GM12878 (cell line): ENCODE data around the gene KRTAP22-1. TPM values are rescaled to one million over a fixed set of nuclear protein-coding genes. Genes with fewer than 3 reads are reported as not detected.

ENCODE experiments used
- ATAC-seq: fragments of 200-7000 bp; cut with Tn5 transposase; 3 replicates; pipeline ENCODE4 v1.9.1; 2020; ENCODE audit warnings: mild to moderate bottlenecking, moderate library complexity
- BruUV-seq: library from RNA; stranded (reverse); fragments of 400-500 nt; replicated peaks from 2 replicates; lab custom pipeline; 2021; lab: Mats Ljungman, UMichigan
- CTCF ChIA-PET: fragments of 300-600 bp; sonication (Branson Sonifier 250); formaldehyde crosslinking; extraction: SDS; loops from one replicate; lab custom pipeline; 2021; ENCODE audit warnings: inconsistent platforms; lab: Yijun Ruan, JAX
- POLR2A ChIA-PET: fragments of 350-600 bp; formaldehyde crosslinking; extraction: SDS; loops from one replicate; lab custom pipeline; 2021; ENCODE audit warnings: inconsistent platforms; lab: Charles Lee
- RAD21 ChIA-PET: fragments of 300-600 bp; sonication (Branson Sonifier 250); formaldehyde crosslinking; loops from one replicate; lab custom pipeline; 2023; ENCODE audit warnings: antibody characterized with exemption; ENCODE audit not compliant: unreplicated experiment; lab: Charles Lee
- SMC1A ChIA-PET: fragments of 300-600 bp; sonication (Branson Sonifier 250); formaldehyde crosslinking; loops from one replicate; lab custom pipeline; 2023; ENCODE audit not compliant: unreplicated experiment, uncharacterized antibody; lab: Charles Lee
- DNase-seq: peaks from one replicate; pipeline ENCODE4 v3.0.0-alpha.2; 2011; ENCODE audit warnings: low read depth, low spot score
- FAIRE-seq: peaks from 3 replicates; lab custom pipeline; 2011; peaks lifted over from hg19 to GRCh38; lab: Jason Lieb, UNC
- H2AFZ ChIP-seq: 2 replicates; pipeline ENCODE4 v1.6.0; 2011; ENCODE audit warnings: low read depth, low read length, control low read depth; ENCODE audit not compliant: control insufficient read depth
- H3K27ac ChIP-seq: 2 replicates; pipeline ENCODE4 v1.5.1; 2011; ENCODE audit warnings: control low read depth; ENCODE audit not compliant: control insufficient read depth, insufficient read depth
- H3K27me3 ChIP-seq, 2 experiments: replicated peaks in 1 of 2; 2 replicates each; pipeline versions ENCODE4 v1.6.0 to v1.6.1; 2011; ENCODE audit warnings: low read length in 1 of 2; ENCODE audit not compliant: control insufficient read depth in 2 of 2, insufficient read depth in 2 of 2
- H3K36me3 ChIP-seq, 2 experiments: 2 replicates each; pipeline ENCODE4 v1.5.1; 2011; ENCODE audit warnings: low read length in 1 of 2; ENCODE audit not compliant: control insufficient read depth in 2 of 2, insufficient read depth in 2 of 2
- H3K4me1 ChIP-seq: 2 replicates; pipeline ENCODE4 v1.6.1; 2011; ENCODE audit warnings: mild to moderate bottlenecking, low read length, moderate library complexity, mixed read lengths; ENCODE audit not compliant: control insufficient read depth, insufficient read depth
- H3K4me2 ChIP-seq: 2 replicates; pipeline ENCODE4 v1.6.0; 2011; ENCODE audit warnings: control low read depth; ENCODE audit not compliant: control insufficient read depth, insufficient read depth
- H3K4me3 ChIP-seq: fragments of 200-600 bp; sonication (generic); 2 replicates; pipeline ENCODE4 v1.5.1; 2016
- H3K79me2 ChIP-seq: 2 replicates; pipeline ENCODE4 v1.6.0; 2011; ENCODE audit warnings: low read length; ENCODE audit not compliant: control insufficient read depth, insufficient read depth
- H3K9ac ChIP-seq: 2 replicates; pipeline ENCODE4 v1.8.0; 2011; ENCODE audit warnings: low read length, control low read depth, mixed read lengths; ENCODE audit not compliant: control insufficient read depth, insufficient read depth
- H3K9me3 ChIP-seq: replicated peaks from 3 replicates; pipeline ENCODE4 v1.5.1; 2011; ENCODE audit warnings: mild to moderate bottlenecking, low read length; ENCODE audit not compliant: control insufficient read depth, insufficient read depth
- H4K20me1 ChIP-seq: 2 replicates; pipeline ENCODE4 v1.6.0; 2011; ENCODE audit not compliant: control insufficient read depth, insufficient read depth
- EED ChIP-seq: sonication (generic); IDR thresholded peaks from 2 replicates; pipeline ENCODE4 v1.6.1; 2016; ENCODE audit warnings: antibody characterized with exemption, low read depth
- JUNB ChIP-seq: IDR thresholded peaks from 2 replicates; pipeline ENCODE4 v1.6.1; 2016; ENCODE audit warnings: antibody characterized with exemption, mild to moderate bottlenecking
- NFXL1 ChIP-seq: fragments of 450-650 bp; IDR thresholded peaks from 2 replicates; pipeline ENCODE4 v1.6.1; 2017; ENCODE audit warnings: antibody characterized with exemption, mild to moderate bottlenecking, borderline replicate concordance
- SMAD1 ChIP-seq: fragments of 450-650 bp; IDR thresholded peaks from 2 replicates; pipeline ENCODE4 v1.6.1; 2018; ENCODE audit warnings: mild to moderate bottlenecking, low read depth; ENCODE audit not compliant: partially characterized antibody
- SMARCA5 ChIP-seq: fragments of 450-650 bp; IDR thresholded peaks from 2 replicates; pipeline ENCODE4 v1.6.1; 2017; ENCODE audit warnings: mild to moderate bottlenecking
- ZNF592 ChIP-seq: fragments of 450-650 bp; IDR thresholded peaks from 2 replicates; pipeline ENCODE4 v1.6.1; 2017; ENCODE audit warnings: mild to moderate bottlenecking, moderate library complexity
- WGBS: methylation state at CpG from one replicate; pipeline ENCODE4 v1.1.6; 2016; ENCODE audit warnings: low lambda C conversion rate; ENCODE audit not compliant: insufficient replicate concordance, insufficient coverage; ENCODE audit errors: missing lambda C conversion rate; 5-methylcytosine and 5-hydroxymethylcytosine counted together
- in situ Hi-C: fragments of 300-500 bp; cut with MboI; formaldehyde crosslinking; loops from 9 replicates; pipeline ENCODE4 v1.14.3; 2018; ENCODE audit warnings: mixed read lengths
- intact Hi-C: fragments of 100-400 bp; cut with micrococcal nuclease; formaldehyde crosslinking; loops from one replicate; pipeline ENCODE4 v1.14.2; 2022; ENCODE audit not compliant: unreplicated experiment
- polyA plus RNA-seq, 11 experiments: library from polyadenylated mRNA; depleted of rRNA in 4 of 11; unstranded in 6 of 11; stranded (reverse) in 5 of 11; fragments of >200 nt; fragmentation: Nextera tagmentation in 4 of 11; fragmentation: Illumina TruSeq in 1 of 11; extraction: Ambion mirVana in 4 of 11; extraction: Trizol in 1 of 11; gene quantifications; 1 replicate in 1 of 11; 2 replicates in 10 of 11; pipeline versions ENCODE4 v1.2.1 to v1.2.3, GENCODE V29; 2011 to 2016; ENCODE audit warnings: inconsistent platforms in 2 of 11, missing spikeins in 2 of 11, low read depth in 1 of 11
- small RNA-seq: library from RNA; depleted of rRNA; stranded (forward); fragments of <200 nt; gene quantifications from one replicate; pipeline ENCODE3, GENCODE V24; 2014
- total RNA-seq, 4 experiments: library from RNA; depleted of rRNA in 3 of 4; stranded (reverse); fragments of >200 nt in 3 of 4; fragmentation: Illumina TruSeq in 1 of 4; extraction: Trizol in 1 of 4; gene quantifications; 2 replicates each; pipeline versions ENCODE4 v1.2.1 to v1.2.3, GENCODE V29; 2013 to 2021

KRTAP22-1 gene
- total and polyA plus RNA-seq, 10 of the 15 experiments (the other 5 are each of a cell fraction or from before 2014, with no cell fraction given) = not detected

GRCh38 chr21:30646904-30647414, 46.1 kb downstream of the KRTAP22-1 start:
- no peak for ATAC-seq
- H3K27ac ChIP-seq = no peak overlapping the region

More at GRCh38 chr21:30646904-30647414, 46.1 kb downstream of the KRTAP22-1 start:
- H3K4me2 ChIP-seq = no peak overlapping the region
- no peak overlapping the region for H3K4me3 ChIP-seq
- H3K36me3 ChIP-seq = no peaks in the 10 kb centered on the region
- FAIRE-seq (no peak), DNase-seq (no peak)
- TF ChIP-seq SMARCA5 (no peak), EED (no peak), ZNF592 (no peak), SMAD1 (no peak), JUNB (no peak), NFXL1 (no peak)
- intact Hi-C loops (no loop called here), in situ Hi-C loops (no loop called here)
- no peak overlapping the region for H3K9ac ChIP-seq
- ChIA-PET POLR2A (no interaction called here), CTCF (no interaction called here), SMC1A (interaction anchor here (1.4 kb wide), 1 partner anchor 141 kb away, joined by 3 read pairs; no protein-coding TSS in a partner anchor), RAD21 (no interaction called here)
- no peaks in the 10 kb centered on the region for H3K27me3 ChIP-seq
- BruUV-seq = no TSS peak
- no peaks in the 10 kb centered on the region for H4K20me1 ChIP-seq
- no peaks in the 10 kb centered on the region for H3K9me3 ChIP-seq
- no peaks in the 10 kb centered on the region for H3K4me1 ChIP-seq
- H3K79me2 ChIP-seq = no peaks in the 10 kb centered on the region
- no peak overlapping the region for H2AFZ ChIP-seq
- 0% methylated on average over 1 of the region's 1 CpG for WGBS

Small RNAs within 50 kb of the gene (small RNA-seq; reads per million reads assigned to genes)
- gene KRTAP20-1 (not detected), gene KRTAP20-3 (not detected), gene KRTAP20-4 (not detected), gene KRTAP22-1 (not detected), gene KRTAP22-2 (not detected)

Other genes with a start within 250 kb of the KRTAP22-1 start
Only the 7 nearest of the 25 such genes appear.
- not detected in 2 replicates for gene KRTAP22-2, start 10.7 kb upstream of the KRTAP22-1 start, total RNA-seq (2014; rRNA removed)
- gene KRTAP22-2, start 10.7 kb upstream of the KRTAP22-1 start, total RNA-seq (2014; rRNA removed; fragmentation: Illumina TruSeq; extraction: Trizol) = not detected in 2 replicates
- not detected in 2 replicates for gene KRTAP22-2, start 10.7 kb upstream of the KRTAP22-1 start, total RNA-seq (2021)
- not detected in 2 replicates for gene KRTAP22-2, start 10.7 kb upstream of the KRTAP22-1 start, polyA plus RNA-seq (2011; rRNA removed)
- gene KRTAP22-2, start 10.7 kb upstream of the KRTAP22-1 start, polyA plus RNA-seq (2014; fragmentation: Illumina TruSeq; extraction: Trizol) = not detected in 2 replicates
- gene KRTAP22-2, start 10.7 kb upstream of the KRTAP22-1 start, polyA plus RNA-seq (2014; fragmentation: Nextera tagmentation; extraction: Ambion mirVana) = not detected
- not detected in 2 replicates for gene KRTAP22-2, start 10.7 kb upstream of the KRTAP22-1 start, polyA plus RNA-seq (2014; rRNA removed)
- not detected for gene KRTAP22-2, start 10.7 kb upstream of the KRTAP22-1 start, polyA plus RNA-seq (2016; fragmentation: Nextera tagmentation; extraction: Ambion mirVana)
- not detected in 2 replicates for gene KRTAP6-3, start 8.6 kb upstream of the KRTAP22-1 start, total RNA-seq (2014; rRNA removed)
- not detected in 2 replicates for gene KRTAP6-3, start 8.6 kb upstream of the KRTAP22-1 start, total RNA-seq (2014; rRNA removed; fragmentation: Illumina TruSeq; extraction: Trizol)
- not detected in 2 replicates for gene KRTAP6-3, start 8.6 kb upstream of the KRTAP22-1 start, total RNA-seq (2021)
- gene KRTAP6-3, start 8.6 kb upstream of the KRTAP22-1 start, polyA plus RNA-seq (2011; rRNA removed) = not detected in 2 replicates
- not detected in 2 replicates for gene KRTAP6-3, start 8.6 kb upstream of the KRTAP22-1 start, polyA plus RNA-seq (2014; fragmentation: Illumina TruSeq; extraction: Trizol)
- gene KRTAP6-3, start 8.6 kb upstream of the KRTAP22-1 start, polyA plus RNA-seq (2014; fragmentation: Nextera tagmentation; extraction: Ambion mirVana) = not detected
- not detected in 2 replicates for gene KRTAP6-3, start 8.6 kb upstream of the KRTAP22-1 start, polyA plus RNA-seq (2014; rRNA removed)
- not detected for gene KRTAP6-3, start 8.6 kb upstream of the KRTAP22-1 start, polyA plus RNA-seq (2016; fragmentation: Nextera tagmentation; extraction: Ambion mirVana)
- gene KRTAP6-2, start 2.2 kb upstream of the KRTAP22-1 start, total RNA-seq (2014; rRNA removed) = not detected in 2 replicates
- not detected in 2 replicates for gene KRTAP6-2, start 2.2 kb upstream of the KRTAP22-1 start, total RNA-seq (2014; rRNA removed; fragmentation: Illumina TruSeq; extraction: Trizol)
- not detected in 2 replicates for gene KRTAP6-2, start 2.2 kb upstream of the KRTAP22-1 start, total RNA-seq (2021)
- not detected in 2 replicates for gene KRTAP6-2, start 2.2 kb upstream of the KRTAP22-1 start, polyA plus RNA-seq (2011; rRNA removed)
- gene KRTAP6-2, start 2.2 kb upstream of the KRTAP22-1 start, polyA plus RNA-seq (2014; fragmentation: Illumina TruSeq; extraction: Trizol) = not detected in 2 replicates
- not detected for gene KRTAP6-2, start 2.2 kb upstream of the KRTAP22-1 start, polyA plus RNA-seq (2014; fragmentation: Nextera tagmentation; extraction: Ambion mirVana)
- gene KRTAP6-2, start 2.2 kb upstream of the KRTAP22-1 start, polyA plus RNA-seq (2014; rRNA removed) = not detected in 2 replicates
- gene KRTAP6-2, start 2.2 kb upstream of the KRTAP22-1 start, polyA plus RNA-seq (2016; fragmentation: Nextera tagmentation; extraction: Ambion mirVana) = not detected
- gene KRTAP6-1, start 12.8 kb downstream of the KRTAP22-1 start, total RNA-seq (2014; rRNA removed) = not detected in 2 replicates
- not detected in 2 replicates for gene KRTAP6-1, start 12.8 kb downstream of the KRTAP22-1 start, total RNA-seq (2014; rRNA removed; fragmentation: Illumina TruSeq; extraction: Trizol)
- gene KRTAP6-1, start 12.8 kb downstream of the KRTAP22-1 start, total RNA-seq (2021) = not detected in 2 replicates
- gene KRTAP6-1, start 12.8 kb downstream of the KRTAP22-1 start, polyA plus RNA-seq (2011; rRNA removed) = 0.16 and 0.35 TPM in 2 replicates
- not detected in 2 replicates for gene KRTAP6-1, start 12.8 kb downstream of the KRTAP22-1 start, polyA plus RNA-seq (2014; fragmentation: Illumina TruSeq; extraction: Trizol)
- not detected for gene KRTAP6-1, start 12.8 kb downstream of the KRTAP22-1 start, polyA plus RNA-seq (2014; fragmentation: Nextera tagmentation; extraction: Ambion mirVana)
- gene KRTAP6-1, start 12.8 kb downstream of the KRTAP22-1 start, polyA plus RNA-seq (2014; rRNA removed) = not detected in 2 replicates
- gene KRTAP6-1, start 12.8 kb downstream of the KRTAP22-1 start, polyA plus RNA-seq (2016; fragmentation: Nextera tagmentation; extraction: Ambion mirVana) = not detected
- gene KRTAP20-1, start 15.3 kb downstream of the KRTAP22-1 start, total RNA-seq (2014; rRNA removed) = not detected in 2 replicates
- gene KRTAP20-1, start 15.3 kb downstream of the KRTAP22-1 start, total RNA-seq (2014; rRNA removed; fragmentation: Illumina TruSeq; extraction: Trizol) = not detected in 2 replicates
- gene KRTAP20-1, start 15.3 kb downstream of the KRTAP22-1 start, total RNA-seq (2021) = not detected in 2 replicates
- gene KRTAP20-1, start 15.3 kb downstream of the KRTAP22-1 start, polyA plus RNA-seq (2011; rRNA removed) = not detected in 2 replicates
- gene KRTAP20-1, start 15.3 kb downstream of the KRTAP22-1 start, polyA plus RNA-seq (2014; fragmentation: Illumina TruSeq; extraction: Trizol) = not detected in 2 replicates
- not detected for gene KRTAP20-1, start 15.3 kb downstream of the KRTAP22-1 start, polyA plus RNA-seq (2014; fragmentation: Nextera tagmentation; extraction: Ambion mirVana)
- gene KRTAP20-1, start 15.3 kb downstream of the KRTAP22-1 start, polyA plus RNA-seq (2014; rRNA removed) = not detected in 2 replicates
- not detected for gene KRTAP20-1, start 15.3 kb downstream of the KRTAP22-1 start, polyA plus RNA-seq (2016; fragmentation: Nextera tagmentation; extraction: Ambion mirVana)
- gene KRTAP20-4, start 19.5 kb downstream of the KRTAP22-1 start, total RNA-seq (2014; rRNA removed) = not detected in 2 replicates
- gene KRTAP20-4, start 19.5 kb downstream of the KRTAP22-1 start, total RNA-seq (2014; rRNA removed; fragmentation: Illumina TruSeq; extraction: Trizol) = not detected in 2 replicates
- not detected in 2 replicates for gene KRTAP20-4, start 19.5 kb downstream of the KRTAP22-1 start, total RNA-seq (2021)
- gene KRTAP20-4, start 19.5 kb downstream of the KRTAP22-1 start, polyA plus RNA-seq (2011; rRNA removed) = not detected in 2 replicates
- gene KRTAP20-4, start 19.5 kb downstream of the KRTAP22-1 start, polyA plus RNA-seq (2014; fragmentation: Illumina TruSeq; extraction: Trizol) = not detected in 2 replicates
- gene KRTAP20-4, start 19.5 kb downstream of the KRTAP22-1 start, polyA plus RNA-seq (2014; fragmentation: Nextera tagmentation; extraction: Ambion mirVana) = not detected
- gene KRTAP20-4, start 19.5 kb downstream of the KRTAP22-1 start, polyA plus RNA-seq (2014; rRNA removed) = not detected in 2 replicates
- gene KRTAP20-4, start 19.5 kb downstream of the KRTAP22-1 start, polyA plus RNA-seq (2016; fragmentation: Nextera tagmentation; extraction: Ambion mirVana) = not detected
- not detected in 2 replicates for gene KRTAP20-2, start 34.1 kb downstream of the KRTAP22-1 start, total RNA-seq (2014; rRNA removed)
- not detected in 2 replicates for gene KRTAP20-2, start 34.1 kb downstream of the KRTAP22-1 start, total RNA-seq (2014; rRNA removed; fragmentation: Illumina TruSeq; extraction: Trizol)
- not detected in 2 replicates for gene KRTAP20-2, start 34.1 kb downstream of the KRTAP22-1 start, total RNA-seq (2021)
- not detected in 2 replicates for gene KRTAP20-2, start 34.1 kb downstream of the KRTAP22-1 start, polyA plus RNA-seq (2011; rRNA removed)
- not detected in 2 replicates for gene KRTAP20-2, start 34.1 kb downstream of the KRTAP22-1 start, polyA plus RNA-seq (2014; fragmentation: Illumina TruSeq; extraction: Trizol)
- not detected for gene KRTAP20-2, start 34.1 kb downstream of the KRTAP22-1 start, polyA plus RNA-seq (2014; fragmentation: Nextera tagmentation; extraction: Ambion mirVana)
- gene KRTAP20-2, start 34.1 kb downstream of the KRTAP22-1 start, polyA plus RNA-seq (2014; rRNA removed) = not detected in 2 replicates
- not detected for gene KRTAP20-2, start 34.1 kb downstream of the KRTAP22-1 start, polyA plus RNA-seq (2016; fragmentation: Nextera tagmentation; extraction: Ambion mirVana)